SU-DHL-6 (cell line): ENCODE measurements around the gene SHTN1.

Experiments used
- H2AFZ ChIP-seq: fragments of 200-600 bp; sonication (generic); 2 replicates; pipeline ENCODE4 v1.6.1; 2014; ENCODE audit warnings: low read depth, mild to moderate bottlenecking, moderate library complexity, mixed read lengths, antibody characterized with exemption, low read length; ENCODE audit not compliant: severe bottlenecking
- H3F3A ChIP-seq: fragments of 200-600 bp; shearing (Covaris generic); 2 replicates; pipeline ENCODE4 v1.6.0; 2016; ENCODE audit warnings: antibody characterized with exemption, mild to moderate bottlenecking; ENCODE audit not compliant: insufficient read depth
- H3K27ac ChIP-seq: fragments of 200-600 bp; sonication (generic); 2 replicates; pipeline ENCODE4 v1.5.1; 2016; ENCODE audit warnings: low read depth, mild to moderate bottlenecking, low read length, moderate library complexity, mixed read lengths
- H3K27me3 ChIP-seq: fragments of 200-600 bp; sonication (generic), shearing (Covaris generic); 2 replicates; pipeline ENCODE4 v1.6.0; 2014; ENCODE audit warnings: mild to moderate bottlenecking, low read length
- H3K36me3 ChIP-seq: fragments of 200-600 bp; sonication (generic); 2 replicates; pipeline ENCODE4 v1.6.1; 2014; ENCODE audit warnings: mild to moderate bottlenecking, low read length, mixed read lengths
- H3K4me2 ChIP-seq: fragments of 300-600, 200-600 bp; shearing (Covaris generic), sonication (generic); 2 replicates; pipeline ENCODE4 v1.6.0; 2014; ENCODE audit warnings: low read length, low read depth, mild to moderate bottlenecking; ENCODE audit not compliant: poor library complexity, severe bottlenecking
- H3K4me3 ChIP-seq: fragments of 200-600 bp; sonication (generic); 2 replicates; pipeline ENCODE4 v1.5.1; 2014; ENCODE audit warnings: antibody characterized with exemption, low read length, mild to moderate bottlenecking, mixed read lengths; ENCODE audit not compliant: insufficient read depth, poor library complexity, severe bottlenecking
- H3K79me2 ChIP-seq: fragments of 200-600 bp; sonication (generic); 2 replicates; pipeline ENCODE4 v1.6.1; 2014; ENCODE audit warnings: mild to moderate bottlenecking, low read length, moderate library complexity; ENCODE audit not compliant: insufficient read depth
- H3K9ac ChIP-seq: fragments of 200-600 bp; sonication (generic); 2 replicates; pipeline ENCODE4 v1.7.0; 2014; ENCODE audit warnings: mild to moderate bottlenecking, low read length
- H3K9me2 ChIP-seq: fragments of 200-600 bp; sonication (generic); replicated peaks from 2 replicates; pipeline ENCODE4 v1.6.1; 2014; ENCODE audit warnings: low read length; ENCODE audit not compliant: insufficient read depth
- H3K9me3 ChIP-seq: fragments of 200-600 bp; sonication (generic); 2 replicates; pipeline ENCODE4 v1.6.1; 2014; ENCODE audit warnings: low read length, mixed read lengths; ENCODE audit not compliant: insufficient read depth
- H4K20me1 ChIP-seq: fragments of 200-600 bp; sonication (generic); 2 replicates; pipeline ENCODE4 v1.6.1; 2014; ENCODE audit warnings: low read depth, mild to moderate bottlenecking, antibody characterized with exemption, low read length, moderate library complexity, mixed read lengths
- CTCF ChIP-seq: fragments of 200-600 bp; sonication (generic); IDR thresholded peaks from one replicate; pipeline ENCODE4 v1.5.1; 2017; ENCODE audit warnings: antibody characterized with exemption, mild to moderate bottlenecking, low read length, moderate library complexity; ENCODE audit not compliant: insufficient read depth, poor library complexity, severe bottlenecking
- EZH2phosphoT487 ChIP-seq: fragments of 200-600 bp; sonication (generic), shearing (Covaris generic); conservative IDR thresholded peaks from 2 replicates; pipeline ENCODE4 v1.6.1; 2018; ENCODE audit warnings: mild to moderate bottlenecking, antibody characterized with exemption, low read length, moderate library complexity, mixed read lengths

The SHTN1 gene

GRCh38 chr10:116947841-116948529 lies 57.0 kb downstream of the SHTN1 start:
- Histone ChIP-seq H3K27ac (no peak overlapping the region), H3K27me3 (no peaks in the 10 kb centered on the region), H2AFZ (no peak overlapping the region), H4K20me1 (no peaks in the 10 kb centered on the region), H3K9me2 (no peaks in the 10 kb centered on the region), H3K4me3 (no peak overlapping the region), H3K9me3 (no peaks in the 10 kb centered on the region), H3K4me2 (no peak overlapping the region), H3K79me2 (no peaks in the 10 kb centered on the region), H3K36me3 (no peaks in the 10 kb centered on the region), H3F3A (no peaks in the 10 kb centered on the region), H3K9ac (no peak overlapping the region)
- TF ChIP-seq CTCF (no peak), EZH2phosphoT487 (no peak)

GRCh38 chr10:116944911-116945310 lies 60.1 kb downstream of the SHTN1 start:
- no peaks in the 10 kb centered on the region for H3K9me3 ChIP-seq
- H2AFZ ChIP-seq = no peak overlapping the region
- no peaks in the 10 kb centered on the region for H3K9me2 ChIP-seq
- no peak overlapping the region for H3K4me3 ChIP-seq
- H3K79me2 ChIP-seq = no peaks in the 10 kb centered on the region
- no peaks in the 10 kb centered on the region for H3K27me3 ChIP-seq
- no peaks in the 10 kb centered on the region for H3K36me3 ChIP-seq
- no peaks in the 10 kb centered on the region for H4K20me1 ChIP-seq
- no peak overlapping the region for H3K27ac ChIP-seq
- TF ChIP-seq CTCF (no peak), EZH2phosphoT487 (no peak)
- H3K4me2 ChIP-seq = no peak overlapping the region
- H3K9ac ChIP-seq = no peak overlapping the region
- no peaks in the 10 kb centered on the region for H3F3A ChIP-seq

GRCh38 chr10:116931806-116932205 lies 73.2 kb downstream of the SHTN1 start:
- H3K4me3 ChIP-seq = no peak overlapping the region
- H4K20me1 ChIP-seq = no peaks in the 10 kb centered on the region
- H3K27me3 ChIP-seq = no peaks in the 10 kb centered on the region
- no peak overlapping the region for H3K27ac ChIP-seq
- no peaks in the 10 kb centered on the region for H3K36me3 ChIP-seq
- H3K4me2 ChIP-seq = no peak overlapping the region
- H3K9ac ChIP-seq = no peak overlapping the region
- no peak overlapping the region for H2AFZ ChIP-seq
- no peaks in the 10 kb centered on the region for H3K9me2 ChIP-seq
- no peaks in the 10 kb centered on the region for H3F3A ChIP-seq
- H3K79me2 ChIP-seq = no peaks in the 10 kb centered on the region
- H3K9me3 ChIP-seq = no peaks in the 10 kb centered on the region
- TF ChIP-seq EZH2phosphoT487 (no peak), CTCF (no peak)
